A204.1 (cell line): ENCODE measurements around the gene CCT6A.
"Not testable (repeated sequence)": the region's sequence is repeated elsewhere in the genome, so short reads cannot be mapped to it uniquely, and the experiment has no call there.

Source experiments
- FAIRE-seq: peaks from 2 replicates; lab custom pipeline; 2012; peaks lifted over from hg19 to GRCh38; lab: Jason Lieb, UNC

CCT6A gene

DNA sequence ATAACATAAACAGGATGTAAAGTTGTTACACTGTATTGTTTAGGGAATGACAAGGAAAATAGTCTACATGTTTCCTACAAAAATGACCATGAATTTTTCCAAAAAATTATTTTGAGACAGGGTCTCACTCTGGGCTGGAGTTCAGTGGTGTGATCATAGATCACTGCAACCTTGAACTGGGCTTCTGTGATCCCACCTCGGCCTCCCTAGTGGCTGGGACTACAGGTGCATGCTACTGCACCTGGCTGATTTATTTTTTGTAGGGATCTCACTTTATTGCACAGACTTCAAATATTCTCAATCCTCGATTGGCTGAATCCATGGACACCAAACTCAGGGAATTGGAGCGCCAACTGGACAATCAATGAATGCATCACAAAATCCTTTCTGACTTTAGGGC is 48.1 kb downstream of the CCT6A start:
- no peak for FAIRE-seq

DNA sequence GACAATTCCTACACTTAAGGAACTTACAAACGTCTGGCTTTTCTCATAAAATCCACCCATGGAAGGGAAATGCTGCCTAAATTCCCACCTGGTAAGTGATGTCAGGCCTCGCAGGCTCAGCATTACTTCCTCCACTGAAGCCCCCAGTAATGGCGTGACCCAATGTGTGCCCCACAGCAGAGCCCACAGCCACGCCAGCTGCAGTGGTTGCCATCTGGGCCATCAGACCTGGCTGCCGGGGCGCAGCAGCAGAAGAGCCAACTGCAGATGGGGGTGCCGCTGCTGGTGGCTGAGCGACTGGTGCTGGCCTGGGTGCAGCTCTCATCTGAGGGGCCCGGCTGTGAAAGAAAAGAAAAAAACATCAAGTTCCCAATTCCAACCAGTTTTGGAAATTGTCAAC is 52.6 kb downstream of the CCT6A start:
- not testable (repeated sequence) for FAIRE-seq

DNA sequence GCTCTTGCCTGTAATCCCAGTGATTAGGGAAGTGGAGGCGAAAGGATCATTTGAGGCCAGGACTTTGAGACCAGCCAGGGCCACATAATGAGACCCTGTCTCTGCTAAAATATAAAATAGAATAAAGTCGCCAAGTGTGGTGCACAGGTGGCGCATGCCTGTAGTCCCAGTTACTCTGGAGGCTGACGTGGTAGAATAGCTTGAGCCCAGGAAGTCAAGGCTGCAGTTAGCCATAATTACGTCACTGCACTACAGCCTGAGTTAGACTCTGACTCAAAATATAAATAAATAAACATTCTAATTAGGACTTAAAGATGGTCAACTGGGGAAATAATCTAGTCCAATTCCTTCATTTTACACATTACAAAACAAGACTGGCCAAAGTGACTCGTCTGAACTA is 53.9 kb downstream of the CCT6A start:
- FAIRE-seq, result no peak

DNA sequence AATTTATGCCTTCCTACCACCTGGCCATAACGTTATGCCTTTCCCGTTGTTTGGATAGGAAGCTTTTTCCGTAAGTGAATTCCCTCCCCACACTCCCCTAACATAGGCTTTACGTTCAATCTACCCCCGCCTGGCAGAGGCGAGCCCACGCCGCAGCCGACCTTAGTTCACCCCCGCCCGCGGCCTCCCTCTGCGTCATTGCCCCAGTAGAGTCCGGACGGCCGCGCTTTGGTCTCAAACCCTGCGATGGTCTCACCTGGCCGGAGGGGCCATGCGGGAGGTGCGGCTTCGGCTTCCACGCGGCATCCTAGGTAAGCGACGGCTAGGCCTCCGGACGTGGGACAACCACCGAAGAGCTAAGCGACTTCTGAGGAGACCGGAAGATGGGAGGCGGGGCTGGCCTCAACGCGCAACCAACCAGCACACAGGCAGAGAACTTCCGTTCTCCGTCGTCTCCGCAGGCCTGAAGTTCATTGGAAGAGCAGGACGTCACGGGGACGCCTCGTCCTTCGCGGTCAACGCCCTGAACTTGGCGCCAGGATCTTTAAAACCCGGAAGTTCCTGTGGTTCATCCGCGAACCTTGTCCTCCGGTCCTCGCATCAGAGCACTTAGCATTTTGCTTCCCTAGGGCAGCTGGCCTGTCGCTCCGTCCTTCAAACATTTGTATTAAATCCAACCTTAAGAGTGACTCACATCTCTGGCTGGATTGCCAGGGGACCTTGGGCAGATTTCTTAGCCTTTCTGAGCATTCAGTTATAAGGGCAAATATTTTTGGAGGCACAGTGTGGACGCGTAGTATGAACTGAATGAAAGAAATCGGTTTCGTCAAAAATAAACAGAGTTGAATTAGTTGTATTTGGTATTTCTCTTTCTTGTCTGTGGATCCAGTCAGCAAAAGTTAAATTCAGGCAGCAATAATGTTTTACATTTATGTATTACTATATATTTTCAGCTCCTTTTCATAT is 54.8 kb downstream of the CCT6A start, which contains the start of gene CHCHD2:
TSS of gene CHCHD2 (minus strand) at position 369 of the 966 bp plus-strand sequence. CDS start at position 306, 63 bp downstream.
- peak; percentile 96 for FAIRE-seq

DNA sequence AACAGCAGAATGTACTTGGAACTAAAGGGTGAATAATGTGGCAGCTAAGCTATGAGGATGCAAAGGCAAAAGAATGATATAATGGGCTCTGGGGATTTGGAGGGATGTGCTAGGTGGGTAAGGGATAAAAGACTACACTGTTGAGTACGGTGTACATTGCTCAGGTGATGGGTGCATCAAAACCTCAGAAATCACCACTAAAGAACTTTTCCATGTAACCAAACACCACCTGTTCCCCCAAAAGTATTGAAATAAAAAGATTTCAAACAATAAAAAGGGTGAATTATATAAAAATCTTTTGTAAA is 56.3 kb downstream of the CCT6A start:
- FAIRE-seq, result no peak

DNA sequence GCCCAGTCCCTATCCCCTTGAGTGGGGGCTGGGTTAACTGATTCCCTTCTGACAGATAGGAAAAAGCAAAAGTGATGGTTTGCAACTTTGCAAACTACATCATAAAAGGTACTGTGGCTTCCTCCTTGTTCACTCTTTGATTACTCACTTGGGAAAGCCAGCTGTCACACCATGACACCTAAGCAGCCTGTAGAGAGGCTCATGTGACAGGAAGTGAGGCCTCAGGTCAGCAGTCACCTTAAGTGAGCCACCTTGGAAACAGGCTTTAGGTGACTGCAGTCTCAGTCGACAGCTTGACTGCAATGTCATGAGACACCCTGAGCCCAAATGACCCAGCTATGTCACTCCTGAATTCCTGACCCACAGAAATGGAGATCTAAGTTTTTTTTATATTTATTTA is 59.0 kb downstream of the CCT6A start:
- no peak for FAIRE-seq

DNA sequence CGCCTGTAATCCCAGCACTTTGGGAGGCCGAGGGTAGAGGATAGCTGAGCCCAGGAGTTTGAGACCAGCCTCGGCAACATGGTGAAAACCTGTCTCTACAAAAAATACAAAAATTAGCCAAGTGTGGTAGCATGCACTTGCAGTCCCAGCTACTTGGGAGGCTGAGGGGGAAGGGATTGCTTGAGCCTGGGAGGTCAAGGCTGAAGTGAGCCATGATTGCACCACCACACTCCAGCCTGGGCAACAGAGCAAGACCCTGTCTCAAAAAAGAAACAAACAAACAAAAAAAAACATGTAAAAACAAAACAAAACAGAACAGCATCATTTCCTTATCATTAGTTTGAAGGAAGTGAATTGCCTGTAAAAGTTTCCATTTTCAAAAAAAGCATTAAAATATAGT is 60.7 kb downstream of the CCT6A start:
- FAIRE-seq, result not testable (repeated sequence)
